Measurements from ENCODE around the gene SPDEF. TPM values are rescaled to one million over a fixed set of nuclear protein-coding genes. Genes with fewer than 3 reads are reported as not detected.

Gene SPDEF
- total and polyA plus RNA-seq, 10 of the 15 experiments (the other 5 are each of a cell fraction or from before 2014, with no cell fraction given) = not detected

DNA sequence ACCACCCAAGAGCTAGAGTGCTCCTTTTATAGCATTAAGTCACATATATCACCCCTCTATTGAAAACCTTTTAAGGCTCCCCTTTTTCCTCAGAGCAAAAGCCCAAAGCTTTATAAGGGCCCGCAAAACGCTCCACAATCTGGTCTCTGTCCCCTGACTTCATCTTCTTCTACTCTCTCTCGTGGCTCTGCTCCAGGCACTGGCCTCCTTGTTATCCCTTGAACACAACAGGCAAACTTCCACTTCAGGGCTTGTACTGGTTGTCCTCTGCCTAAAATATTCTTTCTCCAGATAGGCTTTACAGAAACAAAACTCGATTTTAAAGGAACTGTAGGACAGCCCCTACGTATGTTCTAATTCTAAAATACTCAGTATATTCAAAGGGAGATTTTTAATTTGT, 44.0 kb upstream of the SPDEF start:
- Histone ChIP-seq H3K9me3 (replicated peaks; ENCODE audit: control insufficient read depth, insufficient read depth, low read length) (no peaks in the 10 kb centered on the region), H3K27me3 (replicated peaks in 1 of 2; ENCODE audit: control insufficient read depth in 2 of 2, insufficient read depth in 2 of 2, low read length in 1 of 2) (no peaks in the 10 kb centered on the region), H3K4me2 (ENCODE audit: control insufficient read depth, insufficient read depth) (no peak overlapping the region), H3K4me3 (no peak overlapping the region), H3K4me1 (ENCODE audit: control insufficient read depth, insufficient read depth, low read length) (no peaks in the 10 kb centered on the region), H3K79me2 (ENCODE audit: control insufficient read depth, insufficient read depth, low read length) (peaks cover 28% of the 10 kb centered on the region), H3K36me3 (ENCODE audit: control insufficient read depth in 2 of 2, insufficient read depth in 2 of 2, low read length in 1 of 2) (peaks cover 14 to 30% of the 10 kb centered on the region in 2 experiments), H3K9ac (ENCODE audit: control insufficient read depth, insufficient read depth, low read length) (no peak overlapping the region), H2AFZ (ENCODE audit: control insufficient read depth, low read depth, low read length) (no peak overlapping the region), H4K20me1 (ENCODE audit: control insufficient read depth, insufficient read depth) (peaks cover 3% of the 10 kb centered on the region; the same call in 1 of the 2 replicates), H3K27ac (ENCODE audit: control insufficient read depth, insufficient read depth) (no peak overlapping the region)
- ChIA-PET SMC1A (ENCODE audit: uncharacterized antibody, unreplicated experiment) (interaction anchor here (1.0 to 4.9 kb wide), 3 partner anchors 8 to 140 kb away, joined by 4 to 20 read pairs (median 6); no protein-coding TSS in a partner anchor), POLR2A (no interaction called here), CTCF (interaction anchor here (0.9 to 2.9 kb wide), 2 partner anchors 9 to 192 kb away, joined by 3 to 28 read pairs; partner anchors contain the start of gene BLTP3A), RAD21 (ENCODE audit: unreplicated experiment) (no interaction called here)
- in situ Hi-C loops (cut with MboI) = loop anchor here (25.0 kb wide), 1 partner anchor 363 kb away; the partner anchor contains the start of genes HMGA1 and SMIM29
- intact Hi-C loops (cut with micrococcal nuclease; ENCODE audit: unreplicated experiment) = no loop called here
- 100% methylated on average over 5 of the region's 5 CpGs for WGBS (ENCODE audit: insufficient coverage, insufficient replicate concordance, low lambda C conversion rate, missing lambda C conversion rate)
- no TSS peak for BruUV-seq (replicated peaks)
- FAIRE-seq = no peak
- DNase-seq (ENCODE audit: low read depth, low spot score) = no peak
- no peak for ATAC-seq
- TF ChIP-seq, protein P1, sequence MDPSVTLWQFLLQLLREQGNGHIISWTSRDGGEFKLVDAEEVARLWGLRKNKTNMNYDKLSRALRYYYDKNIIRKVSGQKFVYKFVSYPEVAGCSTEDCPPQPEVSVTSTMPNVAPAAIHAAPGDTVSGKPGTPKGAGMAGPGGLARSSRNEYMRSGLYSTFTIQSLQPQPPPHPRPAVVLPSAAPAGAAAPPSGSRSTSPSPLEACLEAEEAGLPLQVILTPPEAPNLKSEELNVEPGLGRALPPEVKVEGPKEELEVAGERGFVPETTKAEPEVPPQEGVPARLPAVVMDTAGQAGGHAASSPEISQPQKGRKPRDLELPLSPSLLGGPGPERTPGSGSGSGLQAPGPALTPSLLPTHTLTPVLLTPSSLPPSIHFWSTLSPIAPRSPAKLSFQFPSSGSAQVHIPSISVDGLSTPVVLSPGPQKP (IDR thresholded peaks at IDR 0.05; ENCODE audit: low read depth, low read length) = no peak
- no peak for TF ChIP-seq SUPT20H (IDR thresholded peaks at IDR 0.05; ENCODE audit: borderline replicate concordance, control insufficient read depth, low read depth, low read length)
- no peak for TF ChIP-seq RB1 (IDR thresholded peaks at IDR 0.05; ENCODE audit: borderline replicate concordance)
- TF ChIP-seq CHD1 (IDR thresholded peaks at IDR 0.05; ENCODE audit: low read depth, low read length) = no peak
- TF ChIP-seq ETV6 (conservative IDR thresholded peaks at IDR 0.05 in 1 of 2, IDR thresholded peaks at IDR 0.05 in 1 of 2; ENCODE audit: borderline replicate concordance in 1 of 2, low read depth in 1 of 2) = no peak
- TF ChIP-seq, protein P2, sequence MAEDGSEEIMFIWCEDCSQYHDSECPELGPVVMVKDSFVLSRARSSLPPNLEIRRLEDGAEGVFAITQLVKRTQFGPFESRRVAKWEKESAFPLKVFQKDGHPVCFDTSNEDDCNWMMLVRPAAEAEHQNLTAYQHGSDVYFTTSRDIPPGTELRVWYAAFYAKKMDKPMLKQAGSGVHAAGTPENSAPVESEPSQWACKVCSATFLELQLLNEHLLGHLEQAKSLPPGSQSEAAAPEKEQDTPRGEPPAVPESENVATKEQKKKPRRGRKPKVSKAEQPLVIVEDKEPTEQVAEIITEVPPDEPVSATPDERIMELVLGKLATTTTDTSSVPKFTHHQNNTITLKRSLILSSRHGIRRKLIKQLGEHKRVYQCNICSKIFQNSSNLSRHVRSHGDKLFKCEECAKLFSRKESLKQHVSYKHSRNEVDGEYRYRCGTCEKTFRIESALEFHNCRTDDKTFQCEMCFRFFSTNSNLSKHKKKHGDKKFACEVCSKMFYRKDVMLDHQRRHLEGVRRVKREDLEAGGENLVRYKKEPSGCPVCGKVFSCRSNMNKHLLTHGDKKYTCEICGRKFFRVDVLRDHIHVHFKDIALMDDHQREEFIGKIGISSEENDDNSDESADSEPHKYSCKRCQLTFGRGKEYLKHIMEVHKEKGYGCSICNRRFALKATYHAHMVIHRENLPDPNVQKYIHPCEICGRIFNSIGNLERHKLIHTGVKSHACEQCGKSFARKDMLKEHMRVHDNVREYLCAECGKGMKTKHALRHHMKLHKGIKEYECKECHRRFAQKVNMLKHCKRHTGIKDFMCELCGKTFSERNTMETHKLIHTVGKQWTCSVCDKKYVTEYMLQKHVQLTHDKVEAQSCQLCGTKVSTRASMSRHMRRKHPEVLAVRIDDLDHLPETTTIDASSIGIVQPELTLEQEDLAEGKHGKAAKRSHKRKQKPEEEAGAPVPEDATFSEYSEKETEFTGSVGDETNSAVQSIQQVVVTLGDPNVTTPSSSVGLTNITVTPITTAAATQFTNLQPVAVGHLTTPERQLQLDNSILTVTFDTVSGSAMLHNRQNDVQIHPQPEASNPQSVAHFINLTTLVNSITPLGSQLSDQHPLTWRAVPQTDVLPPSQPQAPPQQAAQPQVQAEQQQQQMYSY (CRISPR knock-in tag; IDR thresholded peaks at IDR 0.05) = no peak
- no peak for TF ChIP-seq MYC (IDR thresholded peaks at IDR 0.05; ENCODE audit: insufficient read depth, insufficient read length, insufficient replicate concordance, low read length, severe bottlenecking)
- TF ChIP-seq IKZF2 (IDR thresholded peaks at IDR 0.05) = no peak
- TF ChIP-seq POLR2AphosphoS5 (IDR thresholded peaks at IDR 0.05; ENCODE audit: low read length) = no peak
- TF ChIP-seq SMAD5 (IDR thresholded peaks at IDR 0.05; ENCODE audit: low read depth) = no peak
- TF ChIP-seq, protein P3, sequence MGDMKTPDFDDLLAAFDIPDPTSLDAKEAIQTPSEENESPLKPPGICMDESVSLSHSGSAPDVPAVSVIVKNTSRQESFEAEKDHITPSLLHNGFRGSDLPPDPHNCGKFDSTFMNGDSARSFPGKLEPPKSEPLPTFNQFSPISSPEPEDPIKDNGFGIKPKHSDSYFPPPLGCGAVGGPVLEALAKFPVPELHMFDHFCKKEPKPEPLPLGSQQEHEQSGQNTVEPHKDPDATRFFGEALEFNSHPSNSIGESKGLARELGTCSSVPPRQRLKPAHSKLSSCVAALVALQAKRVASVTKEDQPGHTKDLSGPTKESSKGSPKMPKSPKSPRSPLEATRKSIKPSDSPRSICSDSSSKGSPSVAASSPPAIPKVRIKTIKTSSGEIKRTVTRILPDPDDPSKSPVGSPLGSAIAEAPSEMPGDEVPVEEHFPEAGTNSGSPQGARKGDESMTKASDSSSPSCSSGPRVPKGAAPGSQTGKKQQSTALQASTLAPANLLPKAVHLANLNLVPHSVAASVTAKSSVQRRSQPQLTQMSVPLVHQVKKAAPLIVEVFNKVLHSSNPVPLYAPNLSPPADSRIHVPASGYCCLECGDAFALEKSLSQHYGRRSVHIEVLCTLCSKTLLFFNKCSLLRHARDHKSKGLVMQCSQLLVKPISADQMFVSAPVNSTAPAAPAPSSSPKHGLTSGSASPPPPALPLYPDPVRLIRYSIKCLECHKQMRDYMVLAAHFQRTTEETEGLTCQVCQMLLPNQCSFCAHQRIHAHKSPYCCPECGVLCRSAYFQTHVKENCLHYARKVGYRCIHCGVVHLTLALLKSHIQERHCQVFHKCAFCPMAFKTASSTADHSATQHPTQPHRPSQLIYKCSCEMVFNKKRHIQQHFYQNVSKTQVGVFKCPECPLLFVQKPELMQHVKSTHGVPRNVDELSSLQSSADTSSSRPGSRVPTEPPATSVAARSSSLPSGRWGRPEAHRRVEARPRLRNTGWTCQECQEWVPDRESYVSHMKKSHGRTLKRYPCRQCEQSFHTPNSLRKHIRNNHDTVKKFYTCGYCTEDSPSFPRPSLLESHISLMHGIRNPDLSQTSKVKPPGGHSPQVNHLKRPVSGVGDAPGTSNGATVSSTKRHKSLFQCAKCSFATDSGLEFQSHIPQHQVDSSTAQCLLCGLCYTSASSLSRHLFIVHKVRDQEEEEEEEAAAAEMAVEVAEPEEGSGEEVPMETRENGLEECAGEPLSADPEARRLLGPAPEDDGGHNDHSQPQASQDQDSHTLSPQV (IDR thresholded peaks at IDR 0.05) = no peak
- TF ChIP-seq TARDBP (IDR thresholded peaks at IDR 0.05; ENCODE audit: borderline replicate concordance) = no peak
- TF ChIP-seq RCOR1 (conservative IDR thresholded peaks at IDR 0.05; ENCODE audit: low read depth, low read length) = no peak
- no peak for TF ChIP-seq SREBF2 (IDR thresholded peaks at IDR 0.05; ENCODE audit: low read length)

Measured in GM12878 (cell line).